ENCODE data around the gene WDR3.

Gene WDR3

DNA sequence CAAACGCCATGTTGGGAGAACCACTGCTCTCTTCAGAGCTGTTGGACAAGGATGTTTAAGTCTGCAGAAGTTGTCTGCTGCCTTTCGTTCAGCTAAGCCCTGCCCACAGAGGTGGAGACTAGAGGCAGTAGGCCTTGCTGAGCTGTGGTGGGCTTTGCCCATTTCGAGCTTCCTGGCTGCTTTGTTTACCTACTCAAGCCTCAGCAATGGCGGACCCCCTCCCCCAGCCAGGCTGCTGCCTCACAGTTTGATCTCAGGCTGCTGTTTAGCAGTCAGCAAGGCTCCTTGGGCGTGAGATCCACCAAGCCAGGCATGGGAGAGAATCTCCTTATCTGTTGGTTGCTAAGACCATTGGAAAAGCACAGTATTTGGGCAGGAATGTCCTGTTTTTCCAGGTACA is 74.8 kb downstream of the WDR3 start:
- Histone ChIP-seq H3K4me2 (ENCODE audit: low read length) (no peak overlapping the region), H3K4me1 (ENCODE audit: insufficient read depth, low read length, severe bottlenecking) (no peaks in the 10 kb centered on the region), H3K27ac (ENCODE audit: low read depth, low read length, poor library complexity, severe bottlenecking) (no peak overlapping the region), H3K79me2 (ENCODE audit: insufficient read depth, low read length) (no peaks in the 10 kb centered on the region), H4K20me1 (ENCODE audit: insufficient read depth, low read length) (no peaks in the 10 kb centered on the region), H3K27me3 (ENCODE audit: insufficient read depth, low read length) (no peaks in the 10 kb centered on the region), H2AFZ (ENCODE audit: low read length) (no peak overlapping the region), H3K9me3 (ENCODE audit: low read length) (no peaks in the 10 kb centered on the region), H3K36me3 (ENCODE audit: insufficient read depth, low read length) (no peaks in the 10 kb centered on the region), H3K9me2 (ENCODE audit: low read depth, low read length) (no peaks in the 10 kb centered on the region), H3K9ac (ENCODE audit: low read length) (no peak overlapping the region), H3F3A (ENCODE audit: insufficient read depth, low read length) (no peaks in the 10 kb centered on the region), H3K4me3 (ENCODE audit: low read depth, low read length, poor library complexity, severe bottlenecking) (no peak overlapping the region)
- TF ChIP-seq, protein P1, sequence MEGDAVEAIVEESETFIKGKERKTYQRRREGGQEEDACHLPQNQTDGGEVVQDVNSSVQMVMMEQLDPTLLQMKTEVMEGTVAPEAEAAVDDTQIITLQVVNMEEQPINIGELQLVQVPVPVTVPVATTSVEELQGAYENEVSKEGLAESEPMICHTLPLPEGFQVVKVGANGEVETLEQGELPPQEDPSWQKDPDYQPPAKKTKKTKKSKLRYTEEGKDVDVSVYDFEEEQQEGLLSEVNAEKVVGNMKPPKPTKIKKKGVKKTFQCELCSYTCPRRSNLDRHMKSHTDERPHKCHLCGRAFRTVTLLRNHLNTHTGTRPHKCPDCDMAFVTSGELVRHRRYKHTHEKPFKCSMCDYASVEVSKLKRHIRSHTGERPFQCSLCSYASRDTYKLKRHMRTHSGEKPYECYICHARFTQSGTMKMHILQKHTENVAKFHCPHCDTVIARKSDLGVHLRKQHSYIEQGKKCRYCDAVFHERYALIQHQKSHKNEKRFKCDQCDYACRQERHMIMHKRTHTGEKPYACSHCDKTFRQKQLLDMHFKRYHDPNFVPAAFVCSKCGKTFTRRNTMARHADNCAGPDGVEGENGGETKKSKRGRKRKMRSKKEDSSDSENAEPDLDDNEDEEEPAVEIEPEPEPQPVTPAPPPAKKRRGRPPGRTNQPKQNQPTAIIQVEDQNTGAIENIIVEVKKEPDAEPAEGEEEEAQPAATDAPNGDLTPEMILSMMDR (IDR thresholded peaks at IDR 0.05; ENCODE audit: low read length): no peak
- TF ChIP-seq EZH2 (IDR thresholded peaks at IDR 0.05; ENCODE audit: borderline replicate concordance, low read length): no peak

DNA sequence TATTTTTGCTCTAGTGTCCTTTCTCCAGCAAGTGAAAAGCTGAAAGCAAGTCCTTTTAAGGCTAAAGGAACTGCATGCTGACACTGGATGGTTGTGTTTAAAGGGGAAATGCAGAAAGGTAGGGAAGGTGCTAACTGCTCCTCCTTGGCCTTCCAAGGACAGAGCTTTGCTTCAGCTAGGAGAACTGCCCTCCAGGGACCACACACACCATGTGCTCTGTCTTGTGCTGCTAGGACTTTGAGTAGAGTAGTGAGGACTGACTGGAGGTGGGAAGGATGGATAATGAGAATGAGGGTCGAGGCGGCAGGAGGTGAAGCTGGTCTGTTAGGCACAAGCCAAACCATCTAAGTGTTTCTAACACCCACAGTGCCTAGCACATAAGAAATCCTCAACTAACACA is 77.9 kb downstream of the WDR3 start:
- no peaks in the 10 kb centered on the region for H3K36me3 ChIP-seq (ENCODE audit: insufficient read depth, low read length)
- no peak overlapping the region for H2AFZ ChIP-seq (ENCODE audit: low read length)
- no peaks in the 10 kb centered on the region for H4K20me1 ChIP-seq (ENCODE audit: insufficient read depth, low read length)
- no peak overlapping the region for H3K4me2 ChIP-seq (ENCODE audit: low read length)
- no peak overlapping the region for H3K9ac ChIP-seq (ENCODE audit: low read length)
- H3K27ac ChIP-seq (ENCODE audit: low read depth, low read length, poor library complexity, severe bottlenecking): no peak overlapping the region
- TF ChIP-seq, protein P1 (IDR thresholded peaks at IDR 0.05; ENCODE audit: low read length): no peak
- H3K9me2 ChIP-seq (ENCODE audit: low read depth, low read length): no peaks in the 10 kb centered on the region
- no peaks in the 10 kb centered on the region for H3K27me3 ChIP-seq (ENCODE audit: insufficient read depth, low read length)
- H3K4me3 ChIP-seq (ENCODE audit: low read depth, low read length, poor library complexity, severe bottlenecking): no peak overlapping the region
- no peaks in the 10 kb centered on the region for H3K9me3 ChIP-seq (ENCODE audit: low read length)
- H3F3A ChIP-seq (ENCODE audit: insufficient read depth, low read length): no peaks in the 10 kb centered on the region
- H3K4me1 ChIP-seq (ENCODE audit: insufficient read depth, low read length, severe bottlenecking): no peaks in the 10 kb centered on the region
- H3K79me2 ChIP-seq (ENCODE audit: insufficient read depth, low read length): no peaks in the 10 kb centered on the region

- Histone ChIP-seq H3K27ac (ENCODE audit: low read depth, low read length, poor library complexity, severe bottlenecking) (no peak overlapping the region), H3K4me2 (ENCODE audit: low read length) (no peak overlapping the region), H3K9ac (ENCODE audit: low read length) (no peak overlapping the region), H3K36me3 (ENCODE audit: insufficient read depth, low read length) (no peaks in the 10 kb centered on the region), H3F3A (ENCODE audit: insufficient read depth, low read length) (no peaks in the 10 kb centered on the region), H3K4me1 (ENCODE audit: insufficient read depth, low read length, severe bottlenecking) (no peaks in the 10 kb centered on the region), H3K9me3 (ENCODE audit: low read length) (no peaks in the 10 kb centered on the region), H3K79me2 (ENCODE audit: insufficient read depth, low read length) (no peaks in the 10 kb centered on the region), H3K9me2 (ENCODE audit: low read depth, low read length) (no peaks in the 10 kb centered on the region), H4K20me1 (ENCODE audit: insufficient read depth, low read length) (no peaks in the 10 kb centered on the region), H3K4me3 (ENCODE audit: low read depth, low read length, poor library complexity, severe bottlenecking) (no peak overlapping the region), H2AFZ (ENCODE audit: low read length) (no peak overlapping the region), H3K27me3 (ENCODE audit: insufficient read depth, low read length) (peaks cover 3% of the 10 kb centered on the region; the same call in 1 of the 2 replicates)
- TF ChIP-seq EZH2 (IDR thresholded peaks at IDR 0.05; ENCODE audit: borderline replicate concordance, low read length): no peak
- TF ChIP-seq, protein P1 (IDR thresholded peaks at IDR 0.05; ENCODE audit: low read length): no peak
These were observed 78.5 kb downstream of the WDR3 start for GRCh38 chr1:118008011-118008410.

Measured in OCI-LY1 (cell line).